GM21367 (cell line): Measurements from ENCODE around the gene RUBCN.
"Not testable (repeated sequence)": the region's sequence is repeated elsewhere in the genome, so short reads cannot be mapped to it uniquely, and the experiment has no call there.

Source experiments
- ATAC-seq: cut with Tn5 transposase; IDR thresholded peaks from one replicate; pipeline ENCODE4 v1.9.1; 2021; ENCODE audit not compliant: unreplicated experiment

Gene RUBCN

GRCh38 chr3:197734667-197735318 lies 1.9 kb downstream of the RUBCN start:
- peak; percentile 36 for ATAC-seq

- no peak for ATAC-seq
Observed at GRCh38 chr3:197733042-197733441, 3.7 kb downstream of the RUBCN start.

GRCh38 chr3:197731483-197731882 lies 5.2 kb downstream of the RUBCN start:
- not testable (repeated sequence) for ATAC-seq

- not testable (repeated sequence) for ATAC-seq
Observed at GRCh38 chr3:197730770-197731169, 5.9 kb downstream of the RUBCN start.

GRCh38 chr3:197730200-197730599 lies 6.5 kb downstream of the RUBCN start:
- ATAC-seq = no peak

- no peak for ATAC-seq
Observed at GRCh38 chr3:197728487-197728886, 8.2 kb downstream of the RUBCN start.

GRCh38 chr3:197727878-197728277 lies 8.8 kb downstream of the RUBCN start:
- ATAC-seq = not testable (repeated sequence)

- no peak for ATAC-seq
Observed at GRCh38 chr3:197722734-197723133, 14.0 kb downstream of the RUBCN start.

- no peak for ATAC-seq
Observed at GRCh38 chr3:197720694-197721093, 16.0 kb downstream of the RUBCN start.

GRCh38 chr3:197718891-197719290 lies 17.8 kb downstream of the RUBCN start:
- ATAC-seq = no peak

- no peak for ATAC-seq
Observed at GRCh38 chr3:197714251-197714650, 22.5 kb downstream of the RUBCN start.

GRCh38 chr3:197713477-197713822 lies 23.3 kb downstream of the RUBCN start:
- ATAC-seq = peak; percentile 21

GRCh38 chr3:197711973-197712707 lies 24.6 kb downstream of the RUBCN start:
- ATAC-seq = peak; percentile 81

- not testable (repeated sequence) for ATAC-seq
Observed at GRCh38 chr3:197710965-197711364, 25.7 kb downstream of the RUBCN start.

- ATAC-seq = no peak
Observed at GRCh38 chr3:197709135-197709534, 27.6 kb downstream of the RUBCN start.

GRCh38 chr3:197706658-197707057 lies 30.0 kb downstream of the RUBCN start:
- ATAC-seq = no peak

- no peak for ATAC-seq
Observed at GRCh38 chr3:197701841-197702240, 34.9 kb downstream of the RUBCN start.

- ATAC-seq = no peak
Observed at GRCh38 chr3:197700095-197700494, 36.6 kb downstream of the RUBCN start.

- no peak for ATAC-seq
Observed at GRCh38 chr3:197697355-197697754, 39.3 kb downstream of the RUBCN start.

- ATAC-seq = no peak
Observed at GRCh38 chr3:197694251-197694650, 42.5 kb downstream of the RUBCN start.

GRCh38 chr3:197692641-197693040 lies 44.1 kb downstream of the RUBCN start:
- ATAC-seq = no peak

GRCh38 chr3:197690754-197691153 lies 46.0 kb downstream of the RUBCN start:
- no peak for ATAC-seq

- ATAC-seq = no peak
Observed at GRCh38 chr3:197687570-197687969, 49.1 kb downstream of the RUBCN start.
